Measurements from ENCODE around the gene ZNF835.
"Not testable (repeated sequence)": the region's sequence is repeated elsewhere in the genome, so short reads cannot be mapped to it uniquely, and the experiment has no call there.

Gene ZNF835

GRCh38 chr19:56681702-56682101 lies 10.1 kb upstream of the ZNF835 start:
- TF ChIP-seq CTCF (IDR thresholded peaks at IDR 0.05; ENCODE audit: borderline replicate concordance, insufficient read depth, low read depth, low read length), result no peak

GRCh38 chr19:56678205-56678604 lies 6.6 kb upstream of the ZNF835 start:
- no peak for TF ChIP-seq CTCF (IDR thresholded peaks at IDR 0.05; ENCODE audit: borderline replicate concordance, insufficient read depth, low read depth, low read length)
- H3K4me3 ChIP-seq (ENCODE audit: low read depth, low read length), result no peak overlapping the region

More at GRCh38 chr19:56681702-56682101, 10.1 kb upstream of the ZNF835 start:
- H3K4me3 ChIP-seq (ENCODE audit: low read depth, low read length), result no peak overlapping the region

- not testable (repeated sequence) for H3K4me3 ChIP-seq (ENCODE audit: low read depth, low read length)
Observed at GRCh38 chr19:56672610-56673009, 1.1 kb upstream of the ZNF835 start.

- no peak overlapping the region for H3K4me3 ChIP-seq (ENCODE audit: low read depth, low read length)
- TF ChIP-seq CTCF (IDR thresholded peaks at IDR 0.05; ENCODE audit: borderline replicate concordance, insufficient read depth, low read depth, low read length), result no peak
Observed at GRCh38 chr19:56670961-56671612, 470 bp downstream of the ZNF835 start.

GRCh38 chr19:56670401-56670960 lies 1.1 kb downstream of the ZNF835 start:
- H3K4me3 ChIP-seq (ENCODE audit: low read depth, low read length), result no peak overlapping the region
- no peak for TF ChIP-seq CTCF (IDR thresholded peaks at IDR 0.05; ENCODE audit: borderline replicate concordance, insufficient read depth, low read depth, low read length)

- no peak overlapping the region for H3K4me3 ChIP-seq (ENCODE audit: low read depth, low read length)
- no peak for TF ChIP-seq CTCF (IDR thresholded peaks at IDR 0.05; ENCODE audit: borderline replicate concordance, insufficient read depth, low read depth, low read length)
Observed at GRCh38 chr19:56668676-56669075, 2.9 kb downstream of the ZNF835 start.

GRCh38 chr19:56667311-56667870 lies 4.2 kb downstream of the ZNF835 start:
- no peak overlapping the region for H3K4me3 ChIP-seq (ENCODE audit: low read depth, low read length)
- TF ChIP-seq CTCF (IDR thresholded peaks at IDR 0.05; ENCODE audit: borderline replicate concordance, insufficient read depth, low read depth, low read length), result no peak
